HG02981 (cell line): ENCODE results near the gene TAGLN2.
A peak's percentile ranks its signal among the peaks of the same experiment; 100 is the strongest.
"Not testable (repeated sequence)": the region's sequence is repeated elsewhere in the genome, so short reads cannot be mapped to it uniquely, and the experiment has no call there.

Experiments used
- ATAC-seq: cut with Tn5 transposase; IDR thresholded peaks from one replicate; pipeline ENCODE4 v1.9.1; 2021; ENCODE audit warnings: mild to moderate bottlenecking, moderate library complexity; ENCODE audit not compliant: unreplicated experiment

The TAGLN2 gene

DNA sequence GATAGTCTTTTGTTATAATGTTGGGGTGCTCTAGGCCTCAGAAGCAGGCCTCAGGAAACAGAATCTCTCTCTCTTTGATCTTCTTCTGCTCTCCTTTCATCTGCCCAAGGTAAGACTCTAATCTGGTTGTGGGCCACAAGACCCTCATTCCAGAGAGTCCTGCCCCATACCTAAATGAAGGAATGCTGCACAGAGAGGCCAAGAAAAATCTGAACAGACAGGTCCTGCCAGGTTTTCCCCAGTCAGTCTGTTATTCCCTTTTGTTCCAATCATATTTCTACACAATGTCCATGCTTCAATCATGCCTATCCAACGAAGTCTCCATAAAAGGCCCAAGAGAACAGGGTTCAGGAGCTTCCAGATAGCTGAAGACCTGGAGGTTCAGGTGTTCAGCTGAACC is 18.3 kb downstream of the TAGLN2 start:
- no peak for ATAC-seq

DNA sequence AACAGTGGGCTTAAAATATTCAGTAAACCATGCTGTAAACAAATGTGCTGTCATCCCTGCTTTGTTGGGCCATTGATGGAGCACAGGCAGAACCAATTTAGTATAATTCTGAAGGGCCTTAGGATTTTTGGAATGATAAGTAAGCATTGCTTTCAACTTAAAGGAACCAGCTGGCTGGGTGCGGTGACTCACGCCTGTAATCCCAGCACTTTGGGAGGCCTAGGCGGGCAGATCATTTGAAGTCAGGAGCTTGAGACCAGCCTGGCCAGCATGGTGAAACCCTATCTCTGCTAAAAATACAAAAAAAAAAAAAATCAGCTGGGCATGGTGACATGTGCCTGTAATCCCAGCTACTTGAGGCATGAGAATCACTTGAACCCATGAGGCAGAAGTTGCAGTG is 21.3 kb downstream of the TAGLN2 start:
- ATAC-seq = not testable (repeated sequence)

DNA sequence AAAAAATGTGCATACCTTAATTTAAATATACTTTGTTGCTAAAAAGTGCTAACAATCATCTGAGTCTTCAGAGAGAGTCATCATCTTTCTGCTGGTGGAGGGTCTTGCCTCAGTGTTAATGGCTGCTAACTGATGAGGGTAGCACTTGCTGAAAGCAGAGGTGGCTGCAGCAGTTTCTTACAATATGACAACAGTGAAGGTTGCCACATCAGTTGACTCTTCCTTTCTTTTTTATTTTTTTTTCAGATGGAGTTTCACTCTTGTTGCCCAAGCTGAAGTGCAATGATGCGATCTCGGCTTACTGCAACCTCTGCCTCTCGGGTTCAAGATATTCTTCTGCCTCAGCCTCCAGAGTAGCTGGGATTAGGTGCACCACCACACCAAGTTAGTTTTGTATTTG is 22.8 kb downstream of the TAGLN2 start:
- no peak for ATAC-seq

DNA sequence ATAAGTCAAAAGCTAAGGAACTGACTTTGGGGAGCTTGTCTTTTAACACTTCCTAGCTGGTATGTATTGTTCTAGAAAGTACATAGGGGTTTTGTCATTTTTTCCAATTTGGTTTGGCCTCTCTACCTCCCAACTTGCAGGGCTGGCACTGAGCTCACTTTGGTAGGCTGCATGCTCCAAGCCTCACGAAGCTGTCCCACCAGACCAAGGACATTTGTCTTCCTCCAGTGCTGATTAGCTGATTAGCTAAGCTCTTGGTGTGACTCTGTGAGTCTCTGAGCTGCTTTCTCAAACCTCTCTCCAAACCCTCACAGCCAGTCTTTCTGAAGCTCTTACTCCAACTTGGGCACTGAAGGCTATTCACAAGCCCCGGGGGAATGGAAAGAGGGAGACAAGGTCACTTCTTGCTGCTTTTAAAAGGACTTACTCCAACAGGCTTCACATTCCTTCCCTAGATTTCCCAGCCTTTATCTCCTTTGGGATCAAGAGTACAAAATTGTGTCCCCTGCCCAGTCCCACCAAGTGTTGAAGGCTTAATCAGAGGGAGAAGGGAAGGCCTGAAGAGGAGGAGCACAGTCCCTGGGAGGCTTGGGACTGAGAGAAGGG is 24.4 kb downstream of the TAGLN2 start:
- no peak for ATAC-seq

DNA sequence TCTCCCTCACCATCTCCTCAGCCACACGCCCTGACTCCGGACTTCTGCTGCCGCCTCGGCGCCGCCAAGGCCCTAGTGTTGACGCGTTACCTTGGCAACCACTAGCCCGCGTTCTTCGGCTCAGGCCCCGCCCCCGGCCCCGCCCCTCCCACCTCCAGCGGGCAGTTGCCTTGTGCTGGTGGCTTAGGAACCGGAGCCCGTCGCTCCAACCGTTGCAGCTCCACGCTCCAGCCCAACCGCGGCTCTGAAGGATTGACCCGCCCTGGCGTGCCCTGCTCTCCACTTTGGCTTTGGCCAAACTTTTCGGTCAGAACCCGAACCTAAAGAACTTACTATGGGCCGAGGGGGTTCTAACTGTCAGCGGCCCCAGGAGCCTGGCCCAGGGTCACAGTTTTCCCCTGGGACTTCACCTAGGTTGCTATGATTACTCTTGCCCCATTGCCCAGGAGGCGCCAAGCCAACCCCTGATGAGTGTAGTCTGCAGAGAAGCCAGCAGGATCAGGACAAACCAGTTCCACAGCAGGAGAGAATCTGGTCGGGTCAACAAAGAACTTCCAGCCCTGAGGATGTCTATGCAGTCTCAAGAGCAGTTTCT is 25.1 kb downstream of the TAGLN2 start, which contains the start of gene CFAP45:
Gene CFAP45, minus strand, starts transcription at position 80 of the 595 bp plus-strand sequence. Its CDS starts 67 bp downstream, at position 13.
- ATAC-seq = no peak

DNA sequence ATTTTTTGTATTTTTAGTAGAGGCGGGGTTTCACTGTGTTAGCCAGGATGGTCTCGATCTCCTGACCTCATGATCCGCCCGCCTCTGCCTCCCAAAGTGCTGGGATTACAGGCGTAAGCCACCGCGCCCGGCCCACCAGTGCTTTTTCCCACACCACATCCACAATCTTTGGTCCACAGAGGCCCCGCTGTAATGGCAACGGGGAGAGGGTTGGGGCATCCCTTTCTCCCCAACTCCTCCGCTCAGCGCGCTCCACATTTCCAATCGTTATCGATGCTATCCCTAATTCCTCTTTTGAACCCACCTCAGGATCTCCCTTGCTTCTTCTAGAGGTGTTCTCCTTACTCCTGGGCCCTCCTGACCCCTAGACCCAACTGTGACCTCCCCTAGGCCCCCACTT is 25.7 kb downstream of the TAGLN2 start:
- not testable (repeated sequence) for ATAC-seq

DNA sequence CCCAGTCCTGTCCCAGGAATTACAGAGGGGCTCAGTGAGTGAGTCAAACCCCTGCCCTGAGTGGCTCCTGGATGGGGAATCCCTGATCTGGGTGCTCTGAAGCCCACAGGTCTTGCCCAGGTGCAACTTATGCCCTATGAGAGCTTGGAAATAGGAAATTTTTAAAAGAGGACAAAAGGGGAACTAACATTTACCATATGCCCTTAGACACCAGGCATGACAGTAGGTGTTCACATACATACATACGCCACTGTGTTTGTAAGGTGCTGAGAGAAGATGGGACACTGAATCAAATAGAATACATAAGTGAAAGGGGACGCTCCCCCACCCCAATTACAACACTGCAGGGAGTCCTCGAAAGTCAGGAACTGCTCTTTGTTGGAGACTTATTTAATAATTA is 26.8 kb downstream of the TAGLN2 start:
- ATAC-seq = no peak

DNA sequence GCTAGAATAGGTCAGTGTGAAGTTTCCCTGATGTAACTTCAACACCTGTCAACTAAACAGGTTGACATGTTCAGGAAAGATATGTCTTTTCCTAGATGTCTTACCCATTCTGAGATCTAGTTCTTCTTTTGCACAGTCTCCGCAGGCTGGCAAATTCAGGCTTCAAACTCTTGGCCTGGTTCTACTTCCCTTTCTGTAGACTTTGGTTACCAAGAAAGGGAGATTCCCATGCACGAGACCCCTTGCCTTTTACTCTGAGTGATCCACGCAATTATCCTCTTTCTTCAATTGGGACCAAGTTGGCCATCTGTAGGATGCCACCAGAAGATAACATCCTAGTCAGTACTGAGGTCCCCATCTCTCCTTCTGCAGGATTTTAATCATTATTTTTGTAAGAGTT is 27.3 kb downstream of the TAGLN2 start:
- no peak for ATAC-seq

DNA sequence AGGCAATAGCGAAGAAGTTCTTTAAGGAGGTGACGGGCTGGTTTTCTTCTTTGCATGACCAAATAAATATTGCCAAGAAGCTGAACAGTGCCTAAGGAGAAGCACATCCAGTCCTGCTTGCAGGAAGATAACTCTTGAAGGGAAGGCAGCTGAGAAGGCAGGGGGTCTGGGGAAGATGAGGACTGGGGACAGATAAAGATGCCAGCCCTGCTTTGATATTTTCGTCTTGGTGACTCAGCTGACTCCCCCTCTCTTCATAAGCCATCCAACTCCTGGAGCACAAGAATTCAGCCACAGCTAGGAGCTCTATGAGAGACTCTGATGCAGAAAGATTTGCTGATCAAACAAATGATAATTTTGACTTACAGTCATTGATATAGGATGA is 28.8 kb downstream of the TAGLN2 start:
- no peak for ATAC-seq

DNA sequence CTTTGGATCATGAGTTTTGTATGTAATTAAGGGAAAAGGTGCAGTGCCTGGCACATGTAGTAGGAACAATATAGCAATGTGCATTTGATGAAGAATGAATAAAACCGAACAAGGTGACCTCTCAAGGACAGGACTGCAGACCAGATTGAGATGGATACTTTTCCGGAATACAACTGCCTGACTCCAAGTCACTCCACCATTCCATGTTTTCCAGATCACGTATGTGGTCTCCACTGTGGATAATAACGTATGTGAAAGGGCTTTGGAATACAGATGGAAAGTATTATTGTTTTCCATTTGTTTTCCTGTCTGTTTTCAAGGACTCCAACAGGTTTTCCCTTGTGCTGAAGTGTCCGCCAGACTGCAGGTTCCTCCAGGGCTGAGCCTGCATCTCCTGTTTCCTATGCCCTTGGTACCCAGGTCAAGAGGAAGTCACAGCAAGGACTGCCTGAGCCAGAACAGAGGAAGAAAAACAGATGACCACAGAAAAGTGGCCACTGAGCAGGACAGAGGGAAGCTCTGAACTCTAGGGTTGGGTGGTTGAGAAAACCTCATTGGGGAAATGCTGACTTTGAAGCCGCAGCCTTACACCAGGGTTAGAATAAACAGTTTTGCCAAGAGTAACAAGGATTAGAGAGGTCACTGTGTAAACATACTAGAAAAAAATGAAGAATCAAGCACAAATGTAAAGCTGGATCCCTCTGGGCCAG is 29.3 kb downstream of the TAGLN2 start:
- no peak for ATAC-seq

DNA sequence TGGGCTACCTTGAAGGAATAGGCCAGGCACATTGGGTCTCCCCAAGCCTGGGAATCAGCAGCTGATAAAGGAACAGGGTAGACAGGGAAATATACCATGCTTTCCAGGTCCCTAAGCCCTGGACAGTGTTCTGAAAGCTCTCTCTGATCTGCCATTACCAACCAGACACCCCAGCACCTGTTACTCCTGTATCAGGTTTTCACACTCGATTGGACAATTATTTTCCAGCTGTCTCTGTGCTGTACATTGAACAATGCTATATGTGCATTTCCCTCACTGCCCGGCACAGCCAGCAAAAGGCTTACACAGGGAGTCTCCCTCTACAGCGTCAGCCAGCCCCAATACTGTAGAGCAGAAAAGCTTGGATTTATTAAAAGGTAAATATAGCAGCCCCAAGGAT is 30.0 kb downstream of the TAGLN2 start:
- no peak for ATAC-seq

DNA sequence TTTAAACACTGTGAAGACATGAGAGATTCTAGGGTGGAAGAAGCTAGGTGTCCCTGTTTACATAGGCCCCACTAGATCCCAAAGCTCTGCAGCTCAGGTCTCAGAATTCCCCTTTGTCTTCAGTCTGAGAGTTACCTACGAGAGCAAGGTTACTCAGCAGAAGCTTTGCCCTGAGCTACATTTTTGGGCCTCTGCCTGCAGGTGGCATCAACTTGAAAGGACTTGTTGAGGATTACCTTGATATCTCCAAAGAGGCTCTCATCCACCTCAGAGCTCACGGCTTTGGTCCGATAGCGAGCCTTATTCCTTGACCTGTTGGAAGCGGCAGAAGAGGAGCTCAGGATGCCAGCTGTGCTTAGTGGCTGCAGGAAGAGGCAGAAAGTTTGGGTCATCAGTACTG is 32.4 kb downstream of the TAGLN2 start:
- ATAC-seq = no peak

DNA sequence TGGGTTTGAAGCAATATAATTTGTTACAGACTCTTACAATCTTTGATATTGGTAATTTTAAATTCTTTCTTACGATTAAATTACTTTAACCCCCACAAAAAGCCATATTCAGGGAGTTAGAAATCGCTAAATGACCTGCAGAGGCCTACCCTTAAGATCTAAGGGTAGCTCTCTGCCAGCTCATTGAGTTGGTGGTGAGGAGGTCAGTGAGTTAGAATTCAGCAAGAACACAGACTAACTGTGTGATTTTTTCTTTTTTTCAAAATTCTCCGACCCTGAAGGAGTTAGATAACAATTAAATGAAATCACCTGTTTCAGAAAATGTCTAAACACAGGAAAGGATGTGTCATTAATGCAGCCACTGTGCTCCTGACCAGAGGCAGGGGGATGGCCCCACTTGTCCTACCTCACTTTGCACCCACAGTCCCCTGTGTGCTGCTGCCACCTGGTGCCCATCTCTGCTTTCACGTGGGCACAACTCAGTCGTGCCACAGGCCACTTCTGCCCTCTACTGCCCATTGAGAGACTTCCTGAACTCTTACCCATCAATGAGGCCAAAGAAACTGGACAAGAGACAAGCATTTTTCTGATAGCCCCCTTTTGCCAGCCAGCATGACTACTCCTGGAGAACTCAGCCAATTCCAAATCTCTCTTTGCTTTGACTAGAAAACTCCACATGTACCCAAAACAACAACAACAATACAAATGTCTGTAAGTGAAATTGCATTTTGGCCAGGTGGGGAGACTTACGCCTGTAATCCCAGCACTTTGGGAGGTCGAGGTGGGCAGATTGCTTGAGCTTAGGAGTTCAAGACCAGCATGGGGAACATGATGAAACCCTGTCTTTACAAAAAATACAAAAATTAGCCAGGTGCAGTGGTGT is 33.8 kb downstream of the TAGLN2 start:
- ATAC-seq = peak; percentile 43

DNA sequence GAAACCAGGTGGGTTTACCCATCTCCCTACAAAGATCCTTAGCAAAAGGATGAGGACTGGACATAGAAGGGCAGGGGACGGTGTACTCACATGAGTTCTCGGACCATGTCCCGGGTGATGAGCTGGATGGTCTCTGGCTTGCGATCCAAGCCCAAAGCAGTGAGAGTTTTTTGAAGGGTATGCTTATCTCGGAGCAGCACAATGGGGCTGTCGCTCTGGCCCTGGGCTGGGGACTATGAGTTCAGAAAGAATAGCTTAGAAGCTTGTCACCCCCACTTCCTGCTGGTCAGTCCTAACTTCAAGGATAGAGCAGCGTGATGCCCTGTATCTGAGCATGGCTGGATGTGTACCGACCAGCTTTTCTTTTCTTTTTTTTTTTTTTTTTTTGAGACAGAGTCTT is 34.9 kb downstream of the TAGLN2 start:
- ATAC-seq = no peak

DNA sequence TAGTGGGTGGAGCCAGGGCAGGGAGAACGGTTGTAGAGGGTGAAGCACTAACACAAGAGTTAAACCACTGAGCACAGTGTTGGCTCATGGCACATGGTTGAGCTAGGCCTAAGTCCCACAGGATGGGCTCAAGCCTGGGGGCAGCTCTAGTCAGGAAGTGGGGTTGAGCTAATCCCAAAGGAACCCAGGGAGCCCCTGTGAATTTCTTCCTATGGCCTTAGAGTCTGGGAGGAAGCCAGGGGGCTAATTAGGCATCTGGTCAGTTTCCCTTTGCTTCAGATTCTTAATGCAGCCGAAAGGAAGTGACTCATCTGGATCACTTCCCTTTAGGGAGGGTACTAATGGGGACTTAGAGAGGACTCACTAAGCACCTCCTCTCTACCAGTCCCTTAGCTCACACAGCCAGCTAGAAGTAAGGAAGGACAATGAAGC is 35.5 kb downstream of the TAGLN2 start:
- ATAC-seq = peak; percentile 94

DNA sequence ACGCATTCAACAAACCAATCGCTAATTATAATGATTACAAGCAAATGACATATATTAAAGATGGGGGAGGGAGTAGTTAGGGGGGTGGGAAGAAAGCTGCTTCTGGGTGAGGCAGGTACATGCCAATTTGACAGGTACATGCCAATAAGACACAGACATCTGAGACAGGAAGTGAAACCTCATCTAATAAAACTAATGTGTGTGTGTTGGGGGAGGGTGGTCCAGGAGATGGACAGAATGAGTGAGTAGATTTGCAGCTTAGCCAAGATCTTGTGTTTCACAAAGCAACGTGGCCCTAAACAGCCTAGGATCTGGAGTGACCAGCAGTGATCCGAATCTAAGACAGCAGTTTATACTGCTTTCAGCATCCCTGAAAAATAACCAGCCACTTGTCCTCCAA is 36.1 kb downstream of the TAGLN2 start:
- ATAC-seq = no peak

DNA sequence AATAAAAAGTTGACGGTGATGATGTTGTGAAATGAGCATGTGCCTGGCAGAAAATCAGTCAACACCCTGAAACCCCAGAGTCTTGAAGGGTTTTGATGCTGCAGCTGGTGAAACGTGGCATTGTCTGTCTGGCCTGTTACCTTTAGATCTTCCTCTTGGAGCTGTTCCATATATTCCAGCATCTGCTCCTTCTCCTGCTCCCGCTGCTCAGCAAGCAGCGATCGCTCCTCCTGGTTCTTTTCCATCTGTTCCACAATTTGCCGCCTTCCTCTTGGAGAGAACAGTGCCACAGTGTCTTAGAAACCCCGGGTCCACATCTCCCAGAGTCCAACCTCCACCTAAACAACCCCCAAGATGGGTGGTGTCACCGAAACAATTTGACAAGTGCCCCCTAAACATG is 41.0 kb downstream of the TAGLN2 start:
- ATAC-seq = no peak

DNA sequence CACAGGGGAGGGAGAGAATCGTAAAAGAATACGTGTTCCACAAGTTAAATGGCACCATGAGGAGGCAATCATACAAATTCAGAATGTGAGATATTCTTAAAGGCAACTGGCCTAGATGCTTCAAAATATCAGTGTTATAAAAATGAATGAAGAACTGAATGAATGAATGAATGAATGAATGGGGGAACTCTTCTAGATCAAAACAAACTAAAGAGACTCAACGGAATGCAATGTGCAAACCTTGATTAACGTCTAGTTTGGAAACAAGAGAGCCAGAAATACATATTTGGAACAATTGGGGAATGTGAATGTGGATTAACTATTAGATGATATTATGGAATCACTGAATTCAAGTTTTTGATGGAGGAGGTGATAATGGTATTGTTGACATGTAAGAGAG is 42.2 kb downstream of the TAGLN2 start:
- ATAC-seq = no peak

DNA sequence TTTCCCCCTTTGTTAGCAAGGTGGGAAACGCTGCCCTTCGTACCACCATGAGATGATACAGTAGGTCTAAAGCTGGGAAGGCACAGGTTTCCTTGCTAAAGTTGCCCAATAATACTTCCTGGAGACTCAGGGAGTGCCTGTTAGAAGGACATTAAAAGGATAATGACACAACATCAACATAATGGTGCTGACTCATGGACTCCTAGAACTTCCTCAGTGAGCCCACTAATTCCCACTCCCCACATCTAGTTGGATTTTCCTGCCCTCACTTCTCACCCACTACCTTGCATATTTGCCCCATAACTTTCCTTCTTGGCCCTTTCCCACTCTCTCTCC is 42.8 kb downstream of the TAGLN2 start:
- ATAC-seq = no peak

DNA sequence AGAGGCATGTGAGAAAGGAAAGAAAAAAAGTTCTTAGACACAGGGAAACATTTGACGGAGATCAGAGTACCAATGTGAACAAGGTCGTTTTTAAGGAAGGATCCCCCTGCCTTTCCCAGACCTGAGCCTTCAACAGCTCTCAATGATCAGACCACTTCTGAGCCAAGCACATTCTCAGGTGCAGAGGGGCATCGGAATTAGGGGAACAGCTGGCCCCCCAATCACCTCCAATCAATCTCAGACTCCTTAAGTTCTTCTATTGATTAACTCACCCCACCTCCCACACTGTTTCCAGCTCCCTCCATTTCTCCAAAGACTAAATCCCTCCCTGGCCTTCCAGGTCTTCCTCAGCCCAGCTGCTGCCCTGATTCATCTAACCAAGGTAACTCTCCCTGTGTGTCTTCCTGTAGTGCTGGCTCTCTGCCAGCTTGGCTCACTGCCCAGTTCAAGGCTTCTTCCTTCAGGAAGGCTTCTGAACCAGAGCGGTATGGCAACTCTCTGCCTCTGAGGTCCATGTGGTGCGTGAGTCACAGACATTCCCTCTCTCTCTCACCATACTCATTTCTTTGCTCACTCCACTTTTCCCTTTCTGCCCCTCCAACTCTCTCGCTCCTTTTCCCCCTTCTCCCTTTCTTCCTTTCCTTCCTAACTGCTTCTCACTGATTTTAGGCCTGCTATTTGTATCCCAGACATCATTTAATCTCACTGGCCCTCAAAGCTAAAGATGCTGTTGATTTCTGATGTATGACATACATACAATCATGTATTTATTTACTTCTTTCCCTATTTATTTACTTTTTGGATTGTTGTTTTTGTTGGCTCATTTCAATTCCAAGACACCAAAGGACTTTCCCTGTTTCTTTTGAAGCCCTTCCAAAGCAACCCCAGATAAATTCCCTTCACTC is 43.4 kb downstream of the TAGLN2 start:
- ATAC-seq = no peak
